MM.1S (cell line): ENCODE data around the gene RAB3B.

Experiments used
- EZH2 ChIP-seq: fragments of 300-600 bp; sonication (generic); optimal IDR thresholded peaks from 2 replicates; pipeline ENCODE3; 2017; ENCODE audit warnings: low read depth, mild to moderate bottlenecking, antibody characterized with exemption, low read length, mixed read lengths
- TF ChIP-seq, protein P1 (sequence below): fragments of 300-600 bp; sonication (generic); IDR thresholded peaks from 2 replicates; pipeline ENCODE4 v1.5.1; 2016; ENCODE audit warnings: antibody characterized with exemption, low read length, mixed read lengths

DNA sequence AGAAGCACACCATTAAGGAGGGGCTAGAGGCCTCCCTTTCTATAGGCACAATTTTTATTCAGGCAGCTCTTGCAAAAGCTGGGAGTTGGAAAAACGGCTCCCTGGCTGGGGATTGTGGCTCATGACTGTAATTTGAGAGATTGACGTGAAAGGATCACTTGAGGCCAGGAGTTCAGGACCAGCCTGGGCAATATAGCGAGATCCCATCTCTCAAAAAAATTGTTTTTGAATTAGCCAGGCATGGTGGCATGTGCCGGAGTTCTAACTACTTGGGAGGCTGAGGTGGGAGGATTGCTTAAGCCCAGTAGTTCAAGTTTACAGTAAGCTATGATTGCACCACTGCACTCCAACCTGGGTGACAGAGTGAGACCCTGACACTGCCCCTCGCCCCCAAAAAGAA lies 88.0 kb downstream of the RAB3B start:
- TF ChIP-seq, protein P1, sequence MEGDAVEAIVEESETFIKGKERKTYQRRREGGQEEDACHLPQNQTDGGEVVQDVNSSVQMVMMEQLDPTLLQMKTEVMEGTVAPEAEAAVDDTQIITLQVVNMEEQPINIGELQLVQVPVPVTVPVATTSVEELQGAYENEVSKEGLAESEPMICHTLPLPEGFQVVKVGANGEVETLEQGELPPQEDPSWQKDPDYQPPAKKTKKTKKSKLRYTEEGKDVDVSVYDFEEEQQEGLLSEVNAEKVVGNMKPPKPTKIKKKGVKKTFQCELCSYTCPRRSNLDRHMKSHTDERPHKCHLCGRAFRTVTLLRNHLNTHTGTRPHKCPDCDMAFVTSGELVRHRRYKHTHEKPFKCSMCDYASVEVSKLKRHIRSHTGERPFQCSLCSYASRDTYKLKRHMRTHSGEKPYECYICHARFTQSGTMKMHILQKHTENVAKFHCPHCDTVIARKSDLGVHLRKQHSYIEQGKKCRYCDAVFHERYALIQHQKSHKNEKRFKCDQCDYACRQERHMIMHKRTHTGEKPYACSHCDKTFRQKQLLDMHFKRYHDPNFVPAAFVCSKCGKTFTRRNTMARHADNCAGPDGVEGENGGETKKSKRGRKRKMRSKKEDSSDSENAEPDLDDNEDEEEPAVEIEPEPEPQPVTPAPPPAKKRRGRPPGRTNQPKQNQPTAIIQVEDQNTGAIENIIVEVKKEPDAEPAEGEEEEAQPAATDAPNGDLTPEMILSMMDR: no peak
- no peak for TF ChIP-seq EZH2
